Measurements from ENCODE around the gene SLC1A4. TPM values are rescaled to one million over a fixed set of nuclear protein-coding genes. Genes with fewer than 3 reads are reported as not detected.
A peak's percentile ranks its signal among the peaks of the same experiment; 100 is the strongest.

Gene SLC1A4
- total and polyA plus RNA-seq, 8 donors, result 6.4 to 21.9 (median 7.8) TPM

- Histone ChIP-seq H3K36me3 (no peaks in the 10 kb centered on the region), H3K9me3 (no peaks in the 10 kb centered on the region), H3K4me3 (no peak overlapping the region), H3K27me3 (no peaks in the 10 kb centered on the region), H3K4me1 (peaks cover 0 to 41% of the 10 kb centered on the region in 2 donors), H3K27ac (no peak overlapping the region)
- no peak for TF ChIP-seq CTCF (IDR thresholded peaks at IDR 0.05)
- intact Hi-C loops (cut with DNase I), result no loop called here
- DNase-seq (no peak), ATAC-seq (peak; percentile 52)
These were observed 45.6 kb upstream of the SLC1A4 start for GRCh38 chr2:64943387-64944150.

GRCh38 chr2:64944484-64944883 lies 44.7 kb upstream of the SLC1A4 start:
- ATAC-seq, result peak; percentile 39
- intact Hi-C loops (cut with DNase I), result no loop called here
- peaks cover 0 to 37% of the 10 kb centered on the region in 2 donors for H3K4me1 ChIP-seq
- H3K36me3 ChIP-seq, result no peaks in the 10 kb centered on the region
- H3K9me3 ChIP-seq, result no peaks in the 10 kb centered on the region
- no peaks in the 10 kb centered on the region for H3K27me3 ChIP-seq
- no peak overlapping the region for H3K4me3 ChIP-seq
- no peak for DNase-seq
- no peak overlapping the region for H3K27ac ChIP-seq
- TF ChIP-seq CTCF (IDR thresholded peaks at IDR 0.05), result no peak

- Histone ChIP-seq H3K9me3 (no peaks in the 10 kb centered on the region), H3K36me3 (no peaks in the 10 kb centered on the region), H3K4me1 (peaks cover 0 to 33% of the 10 kb centered on the region in 2 donors), H3K27ac (peak overlapping the region in 1 of 2 donors; percentile 61), H3K4me3 (no peak overlapping the region), H3K27me3 (no peaks in the 10 kb centered on the region)
- no peak for TF ChIP-seq CTCF (IDR thresholded peaks at IDR 0.05)
- peak in 3 of 4 donors; percentile 4 to 82 (median 58) for DNase-seq
- ATAC-seq, result peak; percentile 49
- intact Hi-C loops (cut with DNase I), result no loop called here
These were observed 43.0 kb upstream of the SLC1A4 start for GRCh38 chr2:64945973-64946768.

GRCh38 chr2:64946769-64947247 lies 42.4 kb upstream of the SLC1A4 start:
- no peak for TF ChIP-seq CTCF (IDR thresholded peaks at IDR 0.05)
- Histone ChIP-seq H3K27ac (peak overlapping the region in 1 of 2 donors; percentile 61), H3K27me3 (no peaks in the 10 kb centered on the region), H3K9me3 (no peaks in the 10 kb centered on the region), H3K4me3 (no peak overlapping the region), H3K36me3 (no peaks in the 10 kb centered on the region), H3K4me1 (peaks cover 0 to 32% of the 10 kb centered on the region in 2 donors)
- ATAC-seq (no peak), DNase-seq (peak in 1 of 4 donors; percentile 18)
- intact Hi-C loops (cut with DNase I), result no loop called here

GRCh38 chr2:64947885-64948284 lies 41.3 kb upstream of the SLC1A4 start:
- no peak overlapping the region for H3K27ac ChIP-seq
- no peaks in the 10 kb centered on the region for H3K9me3 ChIP-seq
- no peaks in the 10 kb centered on the region for H3K27me3 ChIP-seq
- intact Hi-C loops (cut with DNase I), result no loop called here
- no peak overlapping the region for H3K4me3 ChIP-seq
- peaks cover 0 to 21% of the 10 kb centered on the region in 2 donors for H3K4me1 ChIP-seq
- H3K36me3 ChIP-seq, result no peaks in the 10 kb centered on the region
- TF ChIP-seq CTCF (IDR thresholded peaks at IDR 0.05), result no peak
- DNase-seq (no peak), ATAC-seq (no peak)

Data from left lung (tissue), 10 donors.